ENCODE results near the gene SETBP1. TPM values are rescaled to one million over a fixed set of nuclear protein-coding genes. Genes with fewer than 3 reads are reported as not detected.

Gene SETBP1
- polyA plus RNA-seq, 2 donors: 1.5 to 1.6 TPM

DNA sequence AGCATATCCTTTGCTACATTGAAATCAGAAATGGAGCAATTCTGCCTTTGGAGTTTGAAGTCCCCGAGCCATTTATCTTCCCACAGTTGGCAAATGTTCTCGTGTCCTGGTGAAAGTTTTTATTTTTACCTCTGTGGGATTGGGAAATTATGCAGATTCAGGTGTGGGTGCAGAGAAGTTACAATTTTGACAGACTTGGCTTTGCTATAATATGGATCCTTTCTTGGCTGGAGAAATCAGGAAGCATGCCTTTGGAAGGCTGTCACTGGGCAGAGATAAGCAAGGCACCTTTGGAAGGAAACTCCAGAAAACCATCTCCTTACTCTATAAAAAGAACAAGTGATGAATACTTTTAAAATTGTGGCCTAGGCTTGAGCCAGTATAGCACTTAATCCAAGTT is 278.3 kb downstream of the SETBP1 start:
- Histone ChIP-seq H3K9me3 (ENCODE audit: control insufficient read depth in 2 of 2, insufficient read depth in 1 of 2, low read depth in 1 of 2, low read length in 1 of 2) (no peaks in the 10 kb centered on the region), H3K27me3 (ENCODE audit: control insufficient read depth in 1 of 2, insufficient read depth in 2 of 2, low read length in 2 of 2) (no peaks in the 10 kb centered on the region), H3K4me3 (ENCODE audit: low read depth in 1 of 2, low read length in 2 of 2) (no peak overlapping the region), H3K36me3 (ENCODE audit: control insufficient read depth in 2 of 2, insufficient read depth in 2 of 2, low read length in 1 of 2) (no peaks in the 10 kb centered on the region), H3K27ac (ENCODE audit: low read depth in 2 of 2, low read length in 1 of 2) (no peak overlapping the region), H3K4me1 (ENCODE audit: control insufficient read depth in 2 of 2, insufficient read depth in 2 of 2, low read length in 1 of 2) (no peaks in the 10 kb centered on the region)
- 70 to 80% methylated on average over 2 of the region's 2 CpGs for WGBS, 2 donors

DNA sequence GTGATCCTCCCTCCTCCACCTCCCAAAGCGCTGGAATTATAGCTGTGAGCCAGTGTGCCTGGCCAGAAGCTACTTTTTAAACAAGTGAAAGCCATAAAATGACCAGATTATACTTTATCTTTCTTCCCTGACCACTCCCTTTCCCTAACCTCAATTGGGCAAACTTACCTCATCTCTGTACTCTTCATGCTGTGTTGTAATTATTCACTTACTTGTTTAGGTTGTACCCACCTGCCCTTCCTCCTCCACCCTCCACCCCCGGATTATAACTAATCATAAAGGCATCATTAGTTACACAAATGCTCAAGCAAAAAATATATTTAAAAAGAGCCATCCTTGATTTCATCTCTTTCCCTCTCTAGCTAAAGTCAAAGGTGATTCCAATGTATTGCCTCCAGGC is 279.9 kb downstream of the SETBP1 start:
- WGBS, 2 donors: 82 to 94% methylated on average over 2 of the region's 2 CpGs
- Histone ChIP-seq H3K27ac (ENCODE audit: low read depth in 2 of 2, low read length in 1 of 2) (no peak overlapping the region), H3K4me1 (ENCODE audit: control insufficient read depth in 2 of 2, insufficient read depth in 2 of 2, low read length in 1 of 2) (no peaks in the 10 kb centered on the region), H3K4me3 (ENCODE audit: low read depth in 1 of 2, low read length in 2 of 2) (no peak overlapping the region), H3K9me3 (ENCODE audit: control insufficient read depth in 2 of 2, insufficient read depth in 1 of 2, low read depth in 1 of 2, low read length in 1 of 2) (no peaks in the 10 kb centered on the region), H3K36me3 (ENCODE audit: control insufficient read depth in 2 of 2, insufficient read depth in 2 of 2, low read length in 1 of 2) (no peaks in the 10 kb centered on the region), H3K27me3 (ENCODE audit: control insufficient read depth in 1 of 2, insufficient read depth in 2 of 2, low read length in 2 of 2) (no peaks in the 10 kb centered on the region)

DNA sequence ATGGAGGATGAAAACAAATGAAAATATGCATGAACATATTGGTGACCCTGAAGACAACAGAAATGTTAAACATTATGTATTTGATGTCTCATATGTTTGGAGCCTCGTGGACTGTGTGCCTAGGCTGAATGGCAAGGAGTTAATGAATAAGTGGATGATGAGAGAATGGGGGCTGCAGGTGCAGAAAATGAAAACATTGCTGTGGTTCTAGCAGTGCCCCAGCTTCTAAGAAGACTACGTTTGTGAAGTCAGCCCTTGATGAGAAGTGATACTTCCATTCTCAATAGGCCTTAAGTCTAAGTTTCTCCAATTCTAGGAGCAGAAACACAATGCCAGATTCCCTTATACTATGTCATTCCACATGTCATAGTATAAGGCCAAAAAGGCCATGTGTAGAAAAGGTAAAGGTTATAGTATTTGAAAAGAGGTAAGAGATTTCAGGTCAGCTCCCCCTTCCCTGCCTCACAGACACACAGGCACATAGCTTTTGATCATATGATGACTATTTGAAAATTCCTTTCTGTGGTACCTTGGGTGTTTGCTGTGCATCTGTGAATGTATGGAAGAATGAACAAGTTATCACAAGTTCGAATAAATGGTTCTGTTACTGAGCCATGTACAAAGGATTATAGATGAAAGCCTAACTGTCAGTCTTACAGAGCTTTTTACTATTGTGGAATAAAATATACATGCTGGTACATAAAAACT is 280.8 kb downstream of the SETBP1 start:
- no peaks in the 10 kb centered on the region for H3K9me3 ChIP-seq (ENCODE audit: control insufficient read depth in 2 of 2, insufficient read depth in 1 of 2, low read depth in 1 of 2, low read length in 1 of 2)
- no peaks in the 10 kb centered on the region for H3K4me1 ChIP-seq (ENCODE audit: control insufficient read depth in 2 of 2, insufficient read depth in 2 of 2, low read length in 1 of 2)
- no peaks in the 10 kb centered on the region for H3K36me3 ChIP-seq (ENCODE audit: control insufficient read depth in 2 of 2, insufficient read depth in 2 of 2, low read length in 1 of 2)
- no peak overlapping the region for H3K27ac ChIP-seq (ENCODE audit: low read depth in 2 of 2, low read length in 1 of 2)
- H3K27me3 ChIP-seq (ENCODE audit: control insufficient read depth in 1 of 2, insufficient read depth in 2 of 2, low read length in 2 of 2): no peaks in the 10 kb centered on the region
- 66 to 78% methylated on average over 3 of the region's 3 CpGs for WGBS, 2 donors
- no peak overlapping the region for H3K4me3 ChIP-seq (ENCODE audit: low read depth in 1 of 2, low read length in 2 of 2)

DNA sequence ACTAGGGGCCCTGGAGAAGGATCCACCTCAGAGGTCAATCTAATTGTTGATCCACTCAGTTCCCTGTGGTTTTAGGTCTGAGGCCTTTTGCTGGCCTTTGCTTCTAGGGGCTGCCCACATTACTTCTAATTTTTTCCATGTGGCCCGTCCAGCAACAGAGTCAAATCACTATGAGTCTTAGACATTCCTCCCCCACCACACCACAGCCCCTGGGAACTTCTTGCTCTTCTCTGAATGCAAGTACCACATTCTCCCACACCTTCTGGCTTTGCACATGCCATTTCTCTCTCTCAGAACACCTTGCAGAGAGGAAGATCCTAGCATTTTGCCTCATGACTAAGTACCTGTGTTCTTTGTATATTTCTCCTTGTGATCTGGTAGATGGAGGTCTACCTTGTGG is 286.9 kb downstream of the SETBP1 start:
- no peaks in the 10 kb centered on the region for H3K36me3 ChIP-seq (ENCODE audit: control insufficient read depth in 2 of 2, insufficient read depth in 2 of 2, low read length in 1 of 2)
- H3K4me1 ChIP-seq (ENCODE audit: control insufficient read depth in 2 of 2, insufficient read depth in 2 of 2, low read length in 1 of 2): no peaks in the 10 kb centered on the region
- peaks cover 0 to 2% of the 10 kb centered on the region in 2 donors for H3K27me3 ChIP-seq (ENCODE audit: control insufficient read depth in 1 of 2, insufficient read depth in 2 of 2, low read length in 2 of 2)
- no peak overlapping the region for H3K4me3 ChIP-seq (ENCODE audit: low read depth in 1 of 2, low read length in 2 of 2)
- no peak overlapping the region for H3K27ac ChIP-seq (ENCODE audit: low read depth in 2 of 2, low read length in 1 of 2)
- 85 to 92% methylated on average over 1 of the region's 1 CpG for WGBS, 2 donors
- no peaks in the 10 kb centered on the region for H3K9me3 ChIP-seq (ENCODE audit: control insufficient read depth in 2 of 2, insufficient read depth in 1 of 2, low read depth in 1 of 2, low read length in 1 of 2)

DNA sequence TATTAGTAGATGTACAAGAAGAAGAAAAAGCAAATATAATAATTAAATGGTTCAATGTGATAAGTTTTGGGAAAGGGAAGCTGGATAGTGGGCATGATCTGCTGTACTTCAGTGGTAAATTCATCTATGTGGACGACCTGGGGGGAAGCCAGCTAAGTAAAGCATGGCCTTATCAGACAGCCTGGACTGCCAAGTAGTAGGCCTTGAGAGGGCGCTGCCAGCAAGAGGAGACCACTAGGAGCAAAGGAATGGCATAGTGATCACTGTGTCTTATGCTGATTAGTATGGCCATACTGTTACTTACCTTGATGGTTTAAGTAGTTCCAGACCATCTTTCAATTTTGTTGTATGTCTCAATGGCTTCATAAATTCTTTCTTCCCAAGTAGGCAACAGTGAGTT is 287.6 kb downstream of the SETBP1 start:
- no peaks in the 10 kb centered on the region for H3K9me3 ChIP-seq (ENCODE audit: control insufficient read depth in 2 of 2, insufficient read depth in 1 of 2, low read depth in 1 of 2, low read length in 1 of 2)
- H3K36me3 ChIP-seq (ENCODE audit: control insufficient read depth in 2 of 2, insufficient read depth in 2 of 2, low read length in 1 of 2): no peaks in the 10 kb centered on the region
- no peak overlapping the region for H3K4me3 ChIP-seq (ENCODE audit: low read depth in 1 of 2, low read length in 2 of 2)
- WGBS, 2 donors: 78 to 87% methylated on average over 2 of the region's 2 CpGs
- H3K27ac ChIP-seq (ENCODE audit: low read depth in 2 of 2, low read length in 1 of 2): no peak overlapping the region
- H3K4me1 ChIP-seq (ENCODE audit: control insufficient read depth in 2 of 2, insufficient read depth in 2 of 2, low read length in 1 of 2): no peaks in the 10 kb centered on the region
- H3K27me3 ChIP-seq (ENCODE audit: control insufficient read depth in 1 of 2, insufficient read depth in 2 of 2, low read length in 2 of 2): peaks cover 0 to 2% of the 10 kb centered on the region in 2 donors

DNA sequence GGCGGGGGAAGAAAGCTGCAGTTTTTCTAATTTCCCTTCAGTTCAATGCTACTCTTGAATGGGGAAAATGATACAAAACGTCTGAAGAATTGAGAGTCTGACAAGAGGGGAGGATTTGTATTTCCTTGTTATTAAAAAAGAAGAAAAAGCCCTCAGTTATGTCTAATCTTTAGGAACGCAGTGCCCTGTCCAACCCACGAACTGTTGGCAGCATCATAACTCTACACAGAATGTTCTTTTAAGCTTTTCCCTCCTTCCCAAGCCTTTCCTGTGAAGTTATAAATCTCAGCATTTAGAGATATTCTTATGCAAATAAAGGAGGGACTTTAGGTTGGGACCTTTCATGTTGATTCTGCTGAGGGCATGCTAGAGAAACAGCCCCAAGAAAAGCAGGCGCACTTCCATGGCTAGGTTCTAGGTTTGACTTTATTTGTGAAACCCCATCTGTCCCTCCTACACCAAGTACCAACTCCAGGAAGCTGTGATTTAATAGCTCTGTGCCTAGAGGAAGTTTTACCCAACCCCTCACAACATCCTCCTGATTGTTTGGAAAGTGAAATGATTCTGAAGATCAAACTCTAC is 288.6 kb downstream of the SETBP1 start:
- H3K4me1 ChIP-seq (ENCODE audit: control insufficient read depth in 2 of 2, insufficient read depth in 2 of 2, low read length in 1 of 2): no peaks in the 10 kb centered on the region
- H3K27ac ChIP-seq (ENCODE audit: low read depth in 2 of 2, low read length in 1 of 2): no peak overlapping the region
- peaks cover 0 to 2% of the 10 kb centered on the region in 2 donors for H3K27me3 ChIP-seq (ENCODE audit: control insufficient read depth in 1 of 2, insufficient read depth in 2 of 2, low read length in 2 of 2)
- H3K36me3 ChIP-seq (ENCODE audit: control insufficient read depth in 2 of 2, insufficient read depth in 2 of 2, low read length in 1 of 2): no peaks in the 10 kb centered on the region
- H3K4me3 ChIP-seq (ENCODE audit: low read depth in 1 of 2, low read length in 2 of 2): no peak overlapping the region
- 47 to 60% methylated on average over 5 of the region's 5 CpGs for WGBS, 2 donors
- H3K9me3 ChIP-seq (ENCODE audit: control insufficient read depth in 2 of 2, insufficient read depth in 1 of 2, low read depth in 1 of 2, low read length in 1 of 2): no peaks in the 10 kb centered on the region

DNA sequence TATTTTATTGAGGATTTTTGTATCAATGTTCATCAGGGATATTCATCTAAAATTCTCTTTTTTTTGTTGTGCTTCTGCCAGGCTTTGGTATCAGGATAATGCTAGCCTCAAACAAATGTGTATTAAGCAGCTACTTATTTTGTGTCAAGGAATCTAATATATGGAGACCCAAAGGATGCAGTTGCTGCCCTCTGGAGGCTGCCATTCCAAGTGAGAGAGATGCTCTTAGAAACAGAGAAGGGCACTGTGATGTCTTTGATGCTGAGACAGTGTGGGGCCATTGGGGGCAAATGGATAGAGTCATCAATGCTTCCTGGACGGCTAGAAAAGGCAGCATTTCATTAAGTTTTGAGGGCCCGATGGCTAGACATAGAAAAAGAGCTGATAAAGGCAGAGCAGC is 292.6 kb downstream of the SETBP1 start:
- H3K27ac ChIP-seq (ENCODE audit: low read depth in 2 of 2, low read length in 1 of 2): no peak overlapping the region
- H3K27me3 ChIP-seq (ENCODE audit: control insufficient read depth in 1 of 2, insufficient read depth in 2 of 2, low read length in 2 of 2): no peaks in the 10 kb centered on the region
- 86 to 90% methylated on average over 2 of the region's 2 CpGs for WGBS, 2 donors
- H3K36me3 ChIP-seq (ENCODE audit: control insufficient read depth in 2 of 2, insufficient read depth in 2 of 2, low read length in 1 of 2): no peaks in the 10 kb centered on the region
- H3K4me3 ChIP-seq (ENCODE audit: low read depth in 1 of 2, low read length in 2 of 2): no peak overlapping the region
- H3K4me1 ChIP-seq (ENCODE audit: control insufficient read depth in 2 of 2, insufficient read depth in 2 of 2, low read length in 1 of 2): no peaks in the 10 kb centered on the region
- no peaks in the 10 kb centered on the region for H3K9me3 ChIP-seq (ENCODE audit: control insufficient read depth in 2 of 2, insufficient read depth in 1 of 2, low read depth in 1 of 2, low read length in 1 of 2)

DNA sequence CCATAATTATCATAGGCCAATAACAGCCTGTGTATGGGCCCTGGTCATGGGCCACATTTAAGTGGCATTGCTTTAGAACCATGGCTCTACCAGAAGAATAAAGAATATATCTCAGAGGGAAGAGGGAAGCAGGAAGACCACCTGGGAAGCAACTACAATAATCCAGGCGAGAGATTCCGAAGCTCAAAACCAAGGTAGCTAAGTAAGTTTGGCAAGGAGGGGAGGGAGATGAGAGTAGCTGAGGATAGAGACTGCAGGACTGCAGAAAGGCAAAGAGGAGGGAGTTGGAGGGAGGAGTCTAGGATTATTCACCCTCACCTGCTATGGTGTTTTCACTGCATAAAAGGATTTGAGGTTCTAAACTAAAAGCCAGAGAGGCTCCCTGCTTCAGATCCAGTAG is 293.5 kb downstream of the SETBP1 start:
- Histone ChIP-seq H3K27ac (ENCODE audit: low read depth in 2 of 2, low read length in 1 of 2) (no peak overlapping the region), H3K36me3 (ENCODE audit: control insufficient read depth in 2 of 2, insufficient read depth in 2 of 2, low read length in 1 of 2) (no peaks in the 10 kb centered on the region), H3K27me3 (ENCODE audit: control insufficient read depth in 1 of 2, insufficient read depth in 2 of 2, low read length in 2 of 2) (no peaks in the 10 kb centered on the region), H3K4me1 (ENCODE audit: control insufficient read depth in 2 of 2, insufficient read depth in 2 of 2, low read length in 1 of 2) (no peaks in the 10 kb centered on the region), H3K4me3 (ENCODE audit: low read depth in 1 of 2, low read length in 2 of 2) (no peak overlapping the region), H3K9me3 (ENCODE audit: control insufficient read depth in 2 of 2, insufficient read depth in 1 of 2, low read depth in 1 of 2, low read length in 1 of 2) (no peaks in the 10 kb centered on the region)
- whole genome bisulfite sequencing, 2 donors: 96 to 98% methylated on average over 2 of the region's 2 CpGs

DNA sequence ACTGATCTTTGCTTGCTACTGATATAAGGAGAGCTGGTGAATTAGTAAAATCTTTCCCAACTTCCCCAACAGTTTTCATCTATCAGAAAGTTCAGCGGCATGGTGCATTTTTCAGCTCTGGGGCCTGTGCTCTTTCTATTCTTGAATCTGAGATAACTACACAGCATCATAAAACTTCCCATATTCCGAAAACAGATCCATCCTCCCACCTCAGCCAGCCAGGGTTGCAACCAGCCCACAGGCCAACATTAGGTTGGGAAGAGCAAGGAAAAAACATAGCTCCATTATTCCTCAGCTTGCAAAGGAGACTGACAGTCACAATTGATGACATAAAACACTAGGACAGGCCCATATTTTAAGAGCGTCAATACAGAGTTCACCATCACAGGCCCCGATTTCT is 297.2 kb downstream of the SETBP1 start:
- Histone ChIP-seq H3K4me3 (ENCODE audit: low read depth in 1 of 2, low read length in 2 of 2) (no peak overlapping the region), H3K36me3 (ENCODE audit: control insufficient read depth in 2 of 2, insufficient read depth in 2 of 2, low read length in 1 of 2) (no peaks in the 10 kb centered on the region), H3K9me3 (ENCODE audit: control insufficient read depth in 2 of 2, insufficient read depth in 1 of 2, low read depth in 1 of 2, low read length in 1 of 2) (no peaks in the 10 kb centered on the region), H3K27me3 (ENCODE audit: control insufficient read depth in 1 of 2, insufficient read depth in 2 of 2, low read length in 2 of 2) (no peaks in the 10 kb centered on the region), H3K4me1 (ENCODE audit: control insufficient read depth in 2 of 2, insufficient read depth in 2 of 2, low read length in 1 of 2) (no peaks in the 10 kb centered on the region), H3K27ac (ENCODE audit: low read depth in 2 of 2, low read length in 1 of 2) (no peak overlapping the region)
- 92 to 97% methylated on average over 4 of the region's 4 CpGs for WGBS, 2 donors

DNA sequence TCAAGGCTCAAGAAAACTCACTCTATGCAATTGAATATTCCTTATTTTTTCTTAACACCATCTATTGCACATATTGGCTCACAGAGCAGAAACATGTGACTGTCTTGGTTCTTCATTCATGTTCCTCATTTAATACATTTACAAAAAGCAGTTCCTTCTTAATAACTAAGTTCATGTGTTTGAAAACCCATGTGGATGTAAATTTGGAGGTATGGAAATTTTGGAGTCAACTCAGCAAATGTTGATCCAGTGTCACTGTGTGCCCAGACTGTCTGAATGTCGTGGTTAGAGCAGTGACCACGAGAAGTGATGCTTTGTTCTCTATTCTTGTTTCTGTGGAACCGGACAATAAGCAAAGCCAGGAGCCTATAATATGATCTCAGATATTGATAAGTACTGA is 299.1 kb downstream of the SETBP1 start:
- 80 to 84% methylated on average over 3 of the region's 3 CpGs for WGBS, 2 donors
- Histone ChIP-seq H3K36me3 (ENCODE audit: control insufficient read depth in 2 of 2, insufficient read depth in 2 of 2, low read length in 1 of 2) (no peaks in the 10 kb centered on the region), H3K9me3 (ENCODE audit: control insufficient read depth in 2 of 2, insufficient read depth in 1 of 2, low read depth in 1 of 2, low read length in 1 of 2) (no peaks in the 10 kb centered on the region), H3K27me3 (ENCODE audit: control insufficient read depth in 1 of 2, insufficient read depth in 2 of 2, low read length in 2 of 2) (no peaks in the 10 kb centered on the region), H3K4me1 (ENCODE audit: control insufficient read depth in 2 of 2, insufficient read depth in 2 of 2, low read length in 1 of 2) (no peaks in the 10 kb centered on the region), H3K4me3 (ENCODE audit: low read depth in 1 of 2, low read length in 2 of 2) (no peak overlapping the region), H3K27ac (ENCODE audit: low read depth in 2 of 2, low read length in 1 of 2) (no peak overlapping the region)
